Activated gamma-delta T cell treated with Interleukin-2 at 50 U/mL for 16 hours (primary cell): ENCODE measurements around the gene TEX35.
"Not testable (repeated sequence)": the region's sequence is repeated elsewhere in the genome, so short reads cannot be mapped to it uniquely, and the experiment has no call there.

Experiments
- DNase-seq: peaks from one replicate; pipeline ENCODE4 v3.0.0-alpha.2; 2020

TEX35 gene

DNA sequence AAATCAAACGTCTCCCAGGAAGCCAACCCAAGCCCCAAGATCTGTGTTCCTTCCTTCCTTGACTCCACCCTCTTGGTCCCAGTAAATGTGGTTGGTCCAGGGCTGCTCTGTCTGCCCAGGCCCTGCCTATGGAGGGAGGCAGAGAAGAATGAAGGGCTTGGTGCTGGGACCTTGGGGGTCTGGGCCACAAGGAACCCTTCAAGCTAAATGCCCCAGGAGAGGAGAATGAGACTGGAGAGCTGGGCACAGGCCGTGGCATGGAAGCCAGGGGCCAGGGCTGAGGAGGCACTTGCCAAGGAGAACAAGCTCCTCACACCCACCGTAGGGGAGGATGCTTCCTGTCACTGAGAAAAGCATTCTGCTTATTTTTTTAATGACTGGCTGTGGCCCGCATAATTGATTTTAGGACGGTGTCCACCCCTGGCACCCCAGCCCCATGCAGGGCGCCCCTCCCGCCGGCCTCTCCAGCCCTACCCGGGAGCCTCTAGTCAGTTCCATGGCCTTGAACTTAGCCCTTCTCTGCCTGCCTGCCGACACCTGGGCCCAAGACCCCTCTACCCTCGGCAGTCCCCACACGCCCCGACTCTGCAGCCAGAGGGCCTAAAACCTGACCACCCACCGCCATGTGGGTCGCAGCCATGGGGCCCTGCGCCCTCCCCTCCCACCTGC lies 17.0 kb upstream of the TEX35 start:
- no peak for DNase-seq

DNA sequence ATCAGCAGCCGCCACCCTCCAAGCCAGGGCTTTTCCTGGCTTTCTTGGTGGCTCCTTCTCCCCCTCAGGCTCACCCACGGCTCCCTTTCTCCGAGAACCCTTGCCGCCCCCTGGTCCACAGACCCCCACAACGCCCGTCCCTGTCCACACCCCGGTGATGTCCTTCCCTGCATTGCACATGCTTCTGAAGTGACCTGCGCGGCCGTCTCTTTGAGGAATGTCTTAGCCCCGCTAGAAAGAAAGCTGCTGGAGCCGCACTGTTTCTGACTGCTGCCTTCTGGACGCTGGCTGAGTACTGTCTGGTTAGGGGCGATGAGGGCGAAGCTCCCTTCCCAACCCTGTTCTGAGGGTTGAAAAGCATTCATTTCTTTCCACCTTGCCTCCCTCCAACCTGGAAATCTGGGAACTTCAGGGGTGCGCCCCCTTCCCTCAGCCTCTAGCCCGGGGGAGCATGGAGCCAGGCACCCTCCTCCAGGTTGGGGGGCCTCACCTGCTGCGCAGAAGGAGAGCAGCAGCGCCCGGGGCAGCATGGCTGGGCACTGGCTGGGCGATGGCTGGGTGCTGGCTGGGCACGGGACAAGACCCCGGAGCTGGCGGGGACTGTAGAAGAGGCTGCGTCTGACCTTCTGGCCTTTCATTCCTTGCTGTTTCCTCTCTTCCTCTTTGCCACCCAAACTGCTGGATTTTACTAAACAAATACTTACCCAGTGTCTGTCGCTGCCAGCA lies 16.3 kb upstream of the TEX35 start, which contains the start of gene CLEC20A:
TSS of gene CLEC20A (minus strand) at position 555 of the 726 bp plus-strand sequence. CDS start at position 530, 25 bp downstream.
- DNase-seq, result no peak

GRCh38 chr1:178497903-178498478 lies 14.9 kb upstream of the TEX35 start:
- no peak for DNase-seq

DNA sequence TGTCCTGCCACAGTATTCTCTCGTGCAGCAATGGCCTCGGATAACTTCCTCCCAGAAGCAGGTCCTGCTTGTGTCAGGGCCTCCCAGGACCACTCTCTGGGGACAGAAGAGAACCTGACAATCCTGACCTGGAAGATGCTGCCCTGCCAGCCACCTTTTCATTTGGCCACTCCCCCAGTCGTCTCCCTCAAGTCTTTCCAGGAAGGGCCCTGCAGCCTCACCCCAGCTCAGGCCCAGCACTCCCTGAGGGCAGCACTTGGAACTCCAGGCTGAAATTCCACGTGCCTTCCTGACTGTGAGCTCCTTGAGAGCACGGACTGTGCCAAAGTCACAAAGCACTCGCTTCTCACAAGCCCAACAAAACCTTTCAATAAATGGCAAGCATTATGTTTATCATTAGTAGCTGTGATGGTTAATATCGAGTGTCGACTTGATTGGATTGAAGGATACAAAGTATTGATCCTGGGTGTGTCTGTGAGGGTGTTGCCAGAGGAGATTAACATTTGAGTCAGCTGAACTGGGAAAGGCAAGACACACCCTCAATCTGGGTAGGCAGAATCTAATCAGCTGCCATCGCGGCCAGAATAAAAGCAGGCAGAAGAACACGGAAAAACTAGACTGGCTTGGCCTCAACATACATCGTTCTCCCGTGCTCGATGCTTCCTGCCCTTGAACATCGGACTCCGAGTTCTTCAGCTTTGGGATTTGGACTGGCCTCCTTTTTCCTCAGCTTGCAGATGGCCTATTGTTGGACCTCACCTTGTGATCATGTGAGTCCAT lies 13.8 kb upstream of the TEX35 start:
- no peak for DNase-seq

- no peak for DNase-seq
Measured at GRCh38 chr1:178500091-178500770, 12.7 kb upstream of the TEX35 start.

DNA sequence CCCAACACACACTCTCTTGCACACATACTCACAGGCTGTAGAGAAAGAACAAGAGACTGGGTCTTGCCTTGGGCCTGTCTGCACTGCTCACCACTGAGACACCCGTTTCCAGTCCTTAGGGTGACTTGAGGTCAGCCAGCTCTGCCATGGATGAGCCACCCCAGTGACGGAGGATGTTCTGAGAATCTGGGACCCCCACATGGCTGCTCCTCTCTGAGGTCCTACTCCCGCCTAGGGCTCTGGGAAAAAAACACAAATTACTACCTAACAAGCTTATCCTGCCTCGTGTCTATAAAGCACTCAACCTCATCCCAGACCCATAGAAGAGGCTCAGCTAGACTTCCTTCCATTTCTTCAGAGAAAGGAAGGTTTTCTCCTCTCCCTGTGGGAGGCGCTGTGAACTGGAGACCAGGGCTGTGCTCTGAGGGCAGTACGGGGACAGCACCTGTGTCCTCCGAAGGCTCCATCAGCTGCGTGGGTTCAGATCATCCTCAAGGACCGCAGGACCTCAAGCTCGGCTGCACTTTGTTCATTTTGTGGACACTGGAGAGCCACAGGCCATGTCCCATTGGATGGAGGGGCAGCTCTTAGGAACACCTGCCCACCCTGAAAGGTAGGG lies 11.9 kb upstream of the TEX35 start:
- no peak for DNase-seq

DNA sequence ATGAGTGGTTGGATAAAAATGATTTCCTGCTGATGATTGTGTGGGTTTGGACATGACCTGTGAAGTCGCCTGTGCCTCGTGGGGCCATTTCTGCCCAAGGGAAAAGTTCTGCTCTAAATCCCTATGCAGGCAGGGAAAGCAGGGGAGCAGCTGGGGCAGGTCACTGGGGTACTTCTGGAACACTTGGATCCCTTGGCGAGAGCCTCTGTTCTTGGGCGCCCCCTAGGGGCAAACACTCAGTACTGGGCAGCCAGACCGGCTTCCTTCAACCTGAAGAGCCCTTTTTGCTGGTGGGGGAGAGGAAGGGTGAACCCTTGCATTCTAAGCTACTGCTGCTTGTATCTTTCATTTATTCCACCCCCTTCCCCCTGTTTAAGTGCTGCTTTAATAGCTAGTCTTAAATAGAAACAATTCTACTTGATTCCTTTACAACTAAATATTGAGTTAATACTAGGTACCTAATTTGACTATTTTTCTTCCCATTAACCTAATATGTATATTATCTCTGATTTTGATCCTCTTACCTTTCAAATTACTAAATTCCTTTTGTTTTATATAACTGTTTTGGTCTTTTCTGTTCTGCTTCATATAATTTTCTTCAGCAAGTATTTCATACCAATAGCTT lies 11.1 kb upstream of the TEX35 start:
- peak; percentile 22 for DNase-seq

DNA sequence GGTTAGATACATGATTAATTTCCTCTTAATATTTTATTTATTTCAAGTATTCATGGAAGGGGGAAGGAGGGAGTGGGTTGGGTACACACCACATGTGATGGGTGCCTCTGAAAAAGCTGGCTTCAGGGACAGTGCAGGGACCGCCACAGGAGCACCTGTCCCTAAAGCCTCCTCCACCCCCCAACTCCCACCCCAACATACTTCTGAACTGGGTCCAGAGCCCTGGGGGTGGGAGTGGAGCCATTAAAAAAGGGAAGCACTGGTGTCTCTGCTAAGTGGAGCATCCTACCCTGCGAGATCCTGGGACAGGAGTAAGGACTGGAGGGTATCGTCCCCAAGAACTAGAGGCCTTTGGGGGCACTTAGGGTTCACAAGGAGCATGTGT lies 10.6 kb upstream of the TEX35 start:
- DNase-seq, result no peak

DNA sequence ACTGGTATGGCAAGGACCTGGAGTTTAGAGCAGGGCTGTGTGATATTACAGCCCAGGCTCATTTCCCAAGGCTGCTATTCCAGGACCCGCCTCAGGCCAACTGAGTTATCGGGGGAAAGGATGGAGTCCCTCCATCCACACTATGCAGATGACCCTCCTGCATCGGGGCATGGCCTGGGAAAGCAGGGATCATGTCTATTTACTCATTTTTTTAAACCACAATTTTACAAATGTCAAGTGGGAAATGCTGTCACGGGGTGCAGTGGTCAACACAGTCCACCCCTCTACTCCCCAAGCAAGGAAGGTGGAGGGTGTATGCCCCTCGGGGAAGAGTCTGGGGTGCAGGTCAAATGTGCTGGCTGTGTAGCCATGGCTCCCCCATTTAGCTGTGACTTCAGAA lies 10.1 kb upstream of the TEX35 start:
- no peak for DNase-seq

DNA sequence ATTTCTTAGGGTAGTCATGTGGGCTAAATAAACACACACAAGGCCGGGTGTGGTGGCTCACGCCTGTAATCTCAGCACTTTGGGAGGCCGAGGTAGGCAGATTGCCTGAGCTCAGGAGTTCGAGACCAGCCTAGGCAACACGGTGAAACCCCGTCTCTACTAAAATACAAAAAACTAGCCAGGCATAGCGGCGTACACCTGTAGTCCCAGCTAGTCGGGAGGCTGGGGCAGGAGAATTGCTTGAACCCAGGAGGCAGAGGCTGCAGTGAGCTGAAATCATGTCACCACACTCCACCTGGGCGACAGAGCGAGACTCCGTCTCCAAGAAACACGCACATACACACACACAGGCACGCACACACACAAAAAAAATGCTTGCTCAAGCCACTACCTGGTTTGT lies 9.6 kb upstream of the TEX35 start:
- DNase-seq, result not testable (repeated sequence)

- no peak for DNase-seq
Measured at GRCh38 chr1:178503849-178504248, 9.1 kb upstream of the TEX35 start.

GRCh38 chr1:178504286-178504685 lies 8.6 kb upstream of the TEX35 start:
- DNase-seq, result no peak

GRCh38 chr1:178506177-178506576 lies 6.7 kb upstream of the TEX35 start:
- DNase-seq, result no peak

DNA sequence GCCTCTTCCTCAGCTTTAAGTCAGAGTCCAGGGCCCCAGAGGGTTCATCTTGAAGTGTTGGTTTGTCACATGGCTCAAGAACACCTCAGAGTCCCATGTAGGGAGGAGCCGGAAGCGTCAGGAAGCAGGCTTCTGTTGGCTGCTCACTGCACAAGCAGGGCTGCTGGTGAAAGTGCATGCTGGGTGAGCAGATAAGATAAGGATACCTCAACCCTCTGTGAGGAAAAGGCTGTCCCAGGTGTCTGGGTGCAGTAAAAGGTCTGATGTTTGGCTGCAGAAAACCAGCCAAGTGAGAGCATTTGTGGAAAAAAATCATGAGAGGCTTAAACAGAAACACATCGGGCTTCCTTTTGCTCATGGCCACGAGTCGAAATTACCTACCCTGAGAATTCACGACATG lies 6.2 kb upstream of the TEX35 start:
- DNase-seq, result no peak

- DNase-seq, result no peak
Measured at GRCh38 chr1:178509414-178510007, 3.4 kb upstream of the TEX35 start.

GRCh38 chr1:178510155-178510554 lies 2.8 kb upstream of the TEX35 start:
- no peak for DNase-seq

DNA sequence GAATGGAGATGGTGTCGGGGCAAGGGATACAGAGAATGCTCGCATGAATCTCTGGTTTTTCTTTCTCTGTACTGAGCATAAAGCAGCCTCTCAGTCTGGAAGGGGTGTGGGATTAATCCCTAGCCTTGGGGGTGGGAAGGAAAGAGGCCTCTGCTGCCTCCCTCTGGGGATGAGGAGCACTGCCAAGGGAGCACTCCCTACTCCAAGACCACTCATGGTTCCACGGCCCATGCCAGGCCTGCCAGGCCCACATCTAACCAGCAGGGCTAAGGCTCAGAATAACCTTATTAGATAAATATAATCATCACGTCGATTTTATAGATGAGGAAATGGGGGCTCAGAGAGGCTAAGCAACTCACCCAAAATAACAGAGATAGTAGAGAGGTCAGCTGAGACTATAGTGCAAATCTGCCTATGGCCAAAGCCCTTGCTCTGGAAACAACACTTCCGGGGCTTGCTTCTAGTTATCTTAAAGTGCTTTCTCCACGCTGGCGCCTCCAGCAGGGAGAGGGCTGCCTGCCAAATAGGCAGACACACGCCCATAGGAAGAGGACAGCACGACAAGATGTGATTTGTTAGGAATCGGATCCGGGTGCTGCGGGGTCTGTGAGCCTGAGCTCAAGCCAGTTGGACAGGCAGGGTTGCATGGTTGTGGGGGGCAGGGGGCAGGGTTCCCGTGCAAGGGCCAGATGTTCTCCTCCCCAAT lies 522 bp downstream of the TEX35 start:
- DNase-seq, result no peak

DNA sequence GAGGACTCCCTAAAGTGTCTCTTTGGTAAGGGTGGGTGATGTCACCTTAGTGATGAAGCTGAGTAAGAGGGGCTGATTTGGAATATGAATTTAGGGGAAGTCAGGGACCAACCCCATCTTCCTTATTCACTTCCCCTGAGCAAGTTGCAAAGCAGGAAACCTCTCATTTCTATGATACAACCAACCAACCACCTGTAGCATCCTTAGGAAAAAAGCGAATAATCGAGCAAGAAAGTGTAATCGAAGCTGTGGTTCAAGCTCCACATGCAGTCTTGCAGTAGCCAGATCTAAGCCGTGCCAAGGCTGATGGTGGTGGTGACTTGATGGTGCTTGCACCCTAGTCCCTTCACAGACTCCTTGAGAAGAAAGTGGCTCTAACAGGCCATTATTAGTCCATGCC lies 3.2 kb downstream of the TEX35 start:
- DNase-seq, result no peak

- no peak for DNase-seq
Measured at GRCh38 chr1:178518894-178519293, 6.0 kb downstream of the TEX35 start.

GRCh38 chr1:178520803-178521202 lies 7.9 kb downstream of the TEX35 start:
- no peak for DNase-seq

DNA sequence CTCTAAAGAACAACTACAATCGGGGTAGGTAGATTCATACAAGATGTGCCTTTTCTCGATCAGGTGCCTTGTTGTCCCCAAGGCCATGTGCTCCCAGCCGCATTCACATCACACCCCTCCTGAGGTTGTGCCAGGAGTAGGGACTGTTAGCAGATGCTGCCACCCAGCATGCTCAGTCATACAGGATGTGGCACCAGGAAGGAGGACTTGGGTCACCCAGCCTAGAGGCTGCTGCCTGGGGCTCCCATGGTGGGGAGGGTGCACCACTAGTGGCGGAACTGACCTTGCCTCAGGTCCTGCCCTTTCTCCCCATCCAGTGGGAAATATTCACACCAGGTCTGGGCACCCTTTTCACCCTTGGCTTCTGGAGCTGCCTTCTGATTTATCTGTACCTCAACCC lies 8.3 kb downstream of the TEX35 start:
- DNase-seq, result no peak
